Stimulated activated CD8-positive, alpha-beta memory T cell treated with anti-CD3 and anti-CD28 coated beads, Interleukin-4, amount 100 ng/mL, for 1 hour (primary cell): ENCODE results near the gene NKX2-3.

Experiments used
- DNase-seq, 2 donors: peaks; one replicate each; pipeline ENCODE4 v3.0.0-alpha.2; 2020; ENCODE audit warnings: low read depth in 2 of 2, low spot score in 1 of 2

The NKX2-3 gene

DNA sequence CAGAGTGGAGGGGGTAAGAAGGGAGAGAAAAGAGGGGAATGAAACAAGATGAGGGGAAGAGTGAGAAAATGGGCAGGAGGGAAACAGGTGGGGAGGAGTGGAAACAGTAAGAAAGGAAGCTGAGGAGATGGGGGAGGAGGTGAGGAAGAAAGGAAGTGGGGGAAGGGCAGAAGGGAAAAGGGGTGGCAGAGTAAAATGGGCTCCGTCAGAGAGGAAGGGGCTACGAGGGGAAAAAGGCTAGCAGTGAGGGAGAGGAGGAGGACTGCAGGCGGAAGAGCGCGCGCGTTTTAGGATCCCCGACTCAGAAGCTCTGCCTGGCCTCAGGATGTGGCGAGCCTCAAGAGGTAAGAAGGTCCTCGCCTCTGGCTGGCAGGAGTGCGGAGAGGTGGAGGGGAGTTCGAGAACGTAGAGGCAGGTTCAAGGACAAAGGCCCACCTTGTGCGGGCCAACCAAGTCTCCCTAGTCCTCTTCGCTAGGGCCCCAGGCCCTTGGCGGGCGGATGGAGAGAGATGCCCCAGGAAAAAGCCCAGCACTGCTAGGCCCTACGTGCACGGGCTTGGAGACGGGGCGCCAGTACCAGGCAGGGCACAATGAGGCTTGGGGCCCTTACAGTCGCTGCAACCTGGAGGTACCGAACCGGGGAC lies 5.8 kb upstream of the NKX2-3 start:
- DNase-seq = no peak

DNA sequence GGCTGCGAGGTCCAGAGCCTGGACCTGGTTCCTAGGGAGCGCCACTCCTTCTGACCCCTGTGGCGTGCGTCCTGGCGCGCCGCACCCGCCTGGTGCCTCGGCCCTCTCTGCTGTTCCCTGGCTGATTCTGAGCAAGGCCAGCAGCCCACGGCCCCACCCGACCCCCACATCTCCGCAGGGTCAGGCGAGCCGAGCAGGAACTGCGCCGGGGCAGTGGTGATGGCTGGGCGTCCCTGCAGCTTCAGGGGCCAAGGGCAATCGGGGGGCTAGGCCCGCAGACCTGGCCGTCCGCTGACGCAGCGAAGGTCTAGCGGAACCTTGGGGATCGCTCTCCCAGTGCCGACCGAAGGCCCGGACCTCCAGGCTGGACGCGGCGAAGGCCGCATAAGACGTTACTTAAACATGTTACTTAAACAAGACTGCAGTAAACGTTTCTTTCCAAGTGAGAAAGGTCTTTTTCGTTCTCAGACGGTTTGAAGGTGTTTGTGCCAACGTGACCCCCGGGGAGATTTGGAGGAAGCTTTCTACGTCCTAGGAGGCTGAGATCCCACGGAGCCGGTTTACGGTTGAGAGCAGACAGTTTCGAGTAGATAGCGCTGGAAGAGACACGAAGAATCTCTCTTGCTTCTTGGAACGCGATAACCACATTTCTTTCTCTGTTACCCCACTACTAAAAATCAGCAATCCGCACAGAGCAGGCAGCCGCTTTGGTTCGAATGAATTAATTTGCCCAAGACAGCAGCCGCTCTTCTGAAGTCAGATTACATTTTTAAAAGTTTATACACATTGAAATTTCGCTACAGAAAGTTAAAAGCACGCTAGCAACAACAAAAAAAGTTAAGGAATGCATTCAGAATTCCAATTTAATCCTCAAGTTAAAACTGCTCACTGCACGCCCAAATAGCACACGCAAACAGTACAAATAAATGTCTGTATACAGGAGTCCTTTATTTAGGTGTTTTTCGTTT lies 4.9 kb upstream of the NKX2-3 start:
- DNase-seq = no peak

DNA sequence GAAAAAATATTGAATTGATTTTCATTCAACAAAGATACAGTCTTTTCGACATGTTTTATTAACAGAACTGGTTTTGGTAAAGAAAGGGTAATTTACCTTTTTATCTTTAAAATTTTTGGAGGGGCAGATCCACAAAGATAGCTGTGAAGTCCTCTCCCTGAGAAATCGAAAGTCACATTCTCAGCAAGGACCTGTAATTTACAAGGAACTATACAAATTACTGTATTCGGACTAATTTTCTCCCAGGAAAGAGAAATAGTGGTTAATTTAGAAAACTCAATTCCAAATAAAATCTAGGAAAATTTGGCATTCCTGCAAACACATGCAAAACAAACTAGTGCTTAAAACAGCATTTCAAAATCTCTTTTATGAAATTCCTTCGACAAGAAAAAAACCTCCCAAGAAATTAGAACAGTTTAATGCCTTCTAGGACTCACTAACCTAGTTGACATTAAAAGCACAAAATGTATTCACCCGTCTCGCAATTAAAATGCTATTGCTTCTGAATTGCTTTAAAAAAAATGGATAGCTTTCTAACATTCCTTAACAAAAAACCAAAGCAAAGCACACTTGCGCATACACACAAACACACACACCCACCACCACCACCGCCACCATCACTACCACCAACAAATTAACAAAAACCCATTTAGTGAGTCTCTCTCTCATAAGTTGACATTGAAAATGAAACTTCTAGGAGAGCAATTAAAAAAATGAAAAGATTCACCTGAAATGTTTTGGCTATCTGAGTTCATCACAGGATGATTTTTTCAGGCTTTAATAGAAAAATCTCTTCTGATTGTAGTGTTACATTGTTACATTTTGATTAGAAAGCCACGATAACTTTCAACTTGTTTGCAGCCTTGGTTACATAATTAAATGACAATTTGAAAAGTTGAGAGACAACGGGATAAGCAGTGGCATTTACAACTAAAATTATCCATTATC lies 4.0 kb upstream of the NKX2-3 start:
- DNase-seq = no peak

DNA sequence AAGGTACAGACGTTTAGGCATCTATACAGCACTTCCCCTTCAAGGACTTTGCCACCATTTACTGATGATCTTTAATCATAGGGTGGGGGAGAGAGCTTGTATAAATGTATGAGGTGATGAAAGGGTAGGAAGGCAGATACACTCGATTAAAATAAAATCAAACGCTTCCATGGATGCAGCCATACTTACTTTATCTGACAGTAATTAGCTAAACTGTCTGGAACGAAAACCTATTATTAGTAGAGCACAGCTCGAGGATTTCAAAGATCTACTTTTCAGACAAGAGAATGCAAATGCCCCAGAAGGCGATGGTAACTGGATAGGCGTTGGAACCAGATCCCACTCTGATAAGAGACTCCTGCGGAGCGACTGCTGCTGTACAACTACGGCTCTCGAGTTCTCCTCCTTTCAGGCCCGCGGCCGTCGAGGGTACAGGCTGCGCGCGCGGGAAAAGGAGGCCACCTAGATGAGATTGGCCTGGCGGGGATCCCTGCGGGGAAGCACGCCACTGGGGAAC lies 3.1 kb upstream of the NKX2-3 start:
- no peak for DNase-seq

DNA sequence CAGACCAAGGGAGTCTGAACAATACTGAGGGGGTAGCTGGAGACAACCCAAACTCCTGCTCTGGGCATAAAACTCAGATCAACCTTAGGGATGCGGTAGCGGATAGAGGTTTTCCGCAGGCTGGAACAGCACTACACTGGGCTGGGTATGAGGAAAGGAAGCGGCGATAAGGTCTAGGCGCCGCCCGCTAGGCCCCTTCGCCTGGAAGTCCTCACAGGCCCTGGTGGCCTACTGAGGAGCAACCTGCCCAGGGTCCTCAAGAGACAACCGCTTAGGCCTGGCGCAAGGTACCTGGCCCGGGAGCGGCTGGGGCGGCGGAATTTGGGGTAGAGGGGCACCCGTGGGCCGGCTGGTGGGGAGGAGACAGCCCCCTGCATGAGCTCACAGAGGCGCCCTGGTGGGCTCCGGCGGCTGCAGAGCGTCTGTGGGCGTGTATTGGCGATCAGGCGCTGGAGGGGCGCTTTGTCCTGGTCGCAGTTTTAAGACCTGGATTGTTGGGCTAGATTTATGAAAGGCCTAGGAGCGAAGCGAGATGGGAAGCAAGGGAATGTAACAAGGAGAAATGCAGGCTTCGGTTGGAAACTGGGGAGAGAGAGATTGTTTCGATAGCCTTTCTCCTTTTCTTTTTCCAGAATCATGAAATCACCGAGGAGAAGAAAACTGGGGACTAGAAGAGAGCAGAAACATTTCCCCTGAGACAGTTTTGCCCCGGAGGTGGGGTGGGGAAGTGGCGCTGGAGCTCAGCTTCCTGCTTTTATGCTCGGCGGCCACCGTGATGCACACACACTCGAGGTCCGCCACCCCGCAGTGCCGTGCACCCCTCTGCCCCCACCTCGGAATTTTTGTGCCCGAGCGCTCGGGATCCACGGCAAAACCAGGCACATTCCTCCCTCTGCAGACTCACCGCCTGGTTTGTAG lies 2.4 kb upstream of the NKX2-3 start:
- no peak for DNase-seq

DNA sequence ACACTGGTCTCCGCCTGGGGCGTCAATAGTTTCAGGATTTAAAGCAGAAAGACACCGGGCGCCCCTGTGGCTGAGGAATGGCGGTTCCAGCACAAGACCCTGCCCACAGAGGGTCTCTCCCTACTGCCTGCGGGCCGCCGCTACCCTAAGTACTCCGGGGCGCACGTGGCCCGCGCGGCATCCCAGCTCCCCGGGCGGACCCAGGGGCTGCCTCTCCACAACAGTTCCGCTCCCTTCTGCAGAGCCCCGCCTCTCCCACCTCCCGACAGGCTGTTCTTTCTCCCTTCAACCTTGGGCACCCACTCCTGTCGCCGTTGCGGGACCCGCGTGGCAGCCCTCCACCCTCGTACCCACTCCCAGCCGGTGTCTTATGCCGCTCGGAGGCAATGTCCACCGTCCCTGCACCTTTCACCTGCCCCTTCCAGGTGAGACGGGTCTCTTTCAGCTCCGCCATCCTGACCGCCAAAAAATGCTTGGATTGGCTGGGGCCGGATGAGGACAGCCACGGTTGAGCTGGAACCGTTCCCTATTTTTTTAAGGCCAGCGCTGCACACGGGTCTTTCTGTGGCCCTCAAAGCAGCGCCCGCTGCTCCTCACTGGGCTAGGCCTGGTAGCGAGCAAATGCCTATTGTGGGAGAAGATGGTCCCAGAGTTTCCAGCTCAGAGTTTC lies 1.6 kb upstream of the NKX2-3 start:
- DNase-seq = no peak

DNA sequence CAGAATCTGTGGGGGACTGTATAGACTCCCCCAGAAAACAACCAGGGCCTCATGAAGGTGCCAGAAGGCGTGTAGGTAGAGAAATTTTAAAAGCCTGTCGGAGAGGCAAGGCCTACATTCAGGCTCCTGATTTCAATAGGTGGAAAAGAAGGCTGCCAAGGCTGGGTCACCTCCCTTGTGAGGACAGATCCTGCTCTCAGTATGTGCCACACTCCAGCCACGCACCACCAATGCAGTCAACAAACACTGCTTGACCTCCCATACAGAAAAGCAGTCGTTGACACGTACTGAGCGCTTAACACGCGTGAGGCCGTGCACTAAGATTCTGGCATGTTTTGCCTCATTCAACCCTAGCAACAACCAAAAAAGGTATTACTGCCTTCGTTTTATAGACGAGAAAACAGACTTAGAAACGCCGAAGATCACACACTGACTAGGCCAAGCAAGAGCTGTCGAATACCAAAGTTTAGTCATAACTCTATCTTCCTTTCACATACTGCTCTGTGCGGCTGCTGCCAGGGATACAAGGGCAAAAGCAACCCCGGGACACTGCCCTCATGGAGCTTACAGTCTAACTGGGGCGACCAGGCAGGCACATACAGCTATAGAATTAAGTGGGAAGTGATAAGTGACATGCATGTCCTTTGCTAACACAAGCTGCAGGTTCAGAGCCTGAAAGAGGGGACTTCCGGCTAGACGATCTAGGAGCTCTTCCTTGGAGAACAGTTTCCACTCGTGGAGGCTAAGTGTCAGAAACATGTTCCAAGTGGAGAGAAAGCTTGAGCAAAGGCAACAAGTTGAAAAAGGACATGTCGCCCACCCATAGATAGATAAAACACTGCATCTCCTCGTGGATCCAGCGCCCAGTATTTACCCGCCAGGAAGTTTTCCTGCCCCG lies 797 bp upstream of the NKX2-3 start:
- DNase-seq = no peak

DNA sequence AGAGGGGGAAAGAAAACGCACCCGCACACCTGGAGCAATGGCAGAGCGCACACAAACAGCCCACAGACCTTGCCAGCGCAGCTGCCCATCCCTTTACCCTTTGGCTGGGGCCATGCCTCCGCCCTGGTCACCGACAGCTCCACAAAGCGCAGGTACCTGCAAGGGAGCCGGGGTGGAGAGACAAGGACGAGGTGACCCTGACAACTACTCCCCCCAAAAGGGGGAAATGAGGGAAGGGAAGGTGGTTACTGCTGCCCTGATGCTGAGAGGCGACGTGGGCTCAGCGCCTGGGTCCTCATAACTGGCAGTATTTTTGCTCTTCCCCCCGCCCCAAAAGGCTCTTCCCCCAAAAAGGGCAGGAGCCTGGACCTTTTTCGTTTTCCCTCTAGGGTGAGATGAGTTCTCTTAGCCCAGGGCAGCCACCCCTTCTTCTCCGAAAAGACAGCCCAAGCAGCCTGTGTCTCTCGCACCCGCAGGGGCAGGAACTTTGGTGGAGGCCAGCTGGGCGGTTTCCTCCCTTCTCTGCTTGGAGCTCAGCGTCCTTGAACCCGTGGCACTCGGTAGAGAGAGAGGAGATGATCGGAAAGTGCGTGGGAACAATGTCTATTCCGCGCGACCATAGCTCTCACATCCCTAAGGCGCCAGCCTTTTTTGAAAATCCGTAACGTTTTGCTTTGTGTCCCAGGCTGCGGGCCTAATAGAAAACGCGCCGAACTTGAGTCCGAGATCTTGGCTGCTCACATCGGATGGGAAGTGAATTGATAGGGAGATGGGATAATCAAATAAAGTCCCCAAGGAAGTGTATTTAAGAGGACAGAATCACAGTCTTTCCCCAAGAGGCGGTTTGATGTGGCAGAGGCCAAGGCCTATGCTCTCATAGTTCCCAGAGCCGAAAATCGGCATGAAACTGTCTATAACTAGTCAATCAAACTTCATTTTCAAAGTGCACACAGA lies 1.0 kb downstream of the NKX2-3 start:
- no peak for DNase-seq

DNA sequence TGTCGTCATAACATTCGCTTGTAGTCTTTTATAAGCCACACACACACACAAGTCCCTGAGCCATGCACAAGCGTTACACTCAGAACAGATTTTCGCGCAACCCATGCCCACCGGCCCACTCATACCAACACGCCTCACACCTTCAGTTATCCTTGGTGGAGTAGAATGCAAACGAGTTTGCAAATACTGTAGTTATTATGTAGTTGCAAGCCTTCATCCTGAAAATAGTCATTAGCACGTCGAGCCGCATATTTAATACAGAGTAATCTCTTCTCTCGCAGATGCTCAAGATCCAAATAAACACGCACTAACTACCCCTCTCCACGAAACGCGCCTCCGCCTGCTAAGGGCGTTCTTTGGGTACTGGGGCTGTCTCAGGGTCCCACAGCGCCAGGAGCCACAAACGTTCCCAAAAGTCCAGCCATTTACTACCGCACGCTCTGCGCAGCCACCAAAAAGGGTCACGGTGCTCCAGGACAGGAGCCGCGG lies 1.8 kb downstream of the NKX2-3 start:
- DNase-seq = no peak

DNA sequence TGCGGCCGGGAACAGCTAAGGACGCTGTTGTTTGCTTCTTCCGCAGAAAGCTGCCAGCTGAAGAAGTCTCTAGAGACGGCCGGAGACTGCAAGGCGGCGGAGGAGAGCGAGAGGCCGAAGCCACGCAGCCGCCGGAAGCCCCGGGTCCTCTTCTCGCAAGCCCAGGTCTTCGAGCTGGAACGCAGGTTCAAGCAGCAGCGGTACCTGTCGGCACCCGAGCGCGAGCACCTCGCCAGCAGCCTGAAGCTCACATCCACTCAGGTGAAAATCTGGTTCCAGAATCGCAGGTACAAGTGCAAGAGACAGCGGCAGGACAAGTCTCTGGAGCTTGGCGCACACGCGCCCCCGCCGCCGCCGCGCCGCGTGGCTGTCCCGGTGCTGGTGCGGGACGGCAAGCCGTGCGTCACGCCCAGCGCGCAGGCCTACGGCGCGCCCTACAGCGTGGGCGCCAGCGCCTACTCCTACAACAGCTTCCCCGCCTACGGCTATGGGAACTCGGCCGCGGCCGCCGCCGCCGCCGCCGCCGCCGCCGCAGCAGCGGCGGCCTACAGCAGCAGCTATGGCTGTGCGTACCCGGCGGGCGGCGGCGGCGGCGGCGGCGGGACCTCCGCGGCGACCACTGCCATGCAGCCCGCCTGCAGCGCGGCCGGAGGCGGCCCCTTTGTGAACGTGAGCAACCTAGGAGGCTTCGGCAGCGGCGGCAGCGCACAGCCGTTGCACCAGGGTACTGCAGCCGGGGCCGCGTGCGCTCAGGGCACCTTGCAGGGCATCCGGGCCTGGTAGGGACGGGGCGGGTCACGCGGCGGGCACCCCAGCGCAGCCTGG lies 2.4 kb downstream of the NKX2-3 start:
- no peak for DNase-seq

DNA sequence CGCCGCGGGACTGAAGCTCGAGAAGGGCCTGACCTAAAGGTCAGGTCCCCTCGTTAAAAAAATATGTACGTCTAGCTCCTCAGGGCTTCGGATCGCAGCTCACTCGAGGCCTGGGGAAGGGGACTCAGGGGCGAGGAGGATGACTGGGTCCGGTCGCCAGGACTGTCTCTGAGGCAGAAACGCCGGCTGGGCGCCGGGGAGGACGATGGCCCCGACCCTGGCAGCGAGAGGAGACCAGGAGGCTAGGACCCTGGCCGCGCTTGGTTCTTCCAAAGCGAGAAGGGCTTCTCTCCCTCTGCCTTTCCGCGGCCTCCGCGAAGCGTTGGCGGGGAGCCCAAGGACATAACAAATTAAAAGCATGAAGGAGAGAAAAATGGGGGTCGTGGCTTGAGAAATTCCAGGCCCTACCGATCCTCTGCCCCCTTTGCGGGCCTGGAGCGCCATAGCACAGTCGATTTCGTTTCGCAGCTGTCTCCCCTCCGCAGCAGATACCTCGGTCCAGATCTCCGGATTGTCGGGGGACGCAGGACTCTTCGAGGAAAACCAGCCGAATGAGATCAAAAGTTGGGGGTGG lies 3.1 kb downstream of the NKX2-3 start:
- DNase-seq = no peak

DNA sequence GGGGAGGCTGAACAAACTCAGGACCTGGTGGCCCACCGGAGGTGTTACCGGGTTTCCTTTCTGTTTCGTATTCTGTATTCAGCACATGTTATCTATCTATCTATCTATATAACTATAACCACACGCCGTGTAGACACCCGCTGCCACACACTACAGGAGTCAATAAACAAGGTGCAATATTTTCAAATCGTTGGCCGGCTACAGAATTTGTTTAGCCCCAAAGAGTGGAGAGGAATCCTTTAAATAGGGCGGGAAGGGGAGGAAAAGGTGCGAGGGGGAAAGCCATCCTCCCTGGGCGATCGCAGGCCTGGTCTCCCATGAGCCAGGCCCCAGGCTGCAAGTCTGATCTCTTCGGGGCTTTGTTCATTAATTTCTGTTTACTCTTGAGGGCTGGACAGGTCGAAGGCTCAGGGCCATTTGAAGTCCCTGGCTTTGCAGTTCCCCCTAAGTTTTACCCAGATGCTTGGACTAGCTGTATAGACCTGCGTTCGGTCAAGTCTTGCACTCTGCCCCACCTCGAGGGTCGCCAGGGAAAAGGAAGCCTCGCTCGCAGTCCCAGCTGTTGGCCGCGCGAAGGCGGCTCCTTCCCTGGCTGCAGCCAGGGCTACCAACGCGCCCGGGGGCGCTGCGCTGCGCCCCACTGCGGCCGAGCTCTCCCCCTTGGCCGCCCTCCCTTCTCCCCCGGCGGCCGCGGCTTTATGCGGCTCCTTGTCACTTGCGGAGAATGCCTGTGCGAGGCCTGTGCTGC lies 3.8 kb downstream of the NKX2-3 start:
- no peak for DNase-seq

DNA sequence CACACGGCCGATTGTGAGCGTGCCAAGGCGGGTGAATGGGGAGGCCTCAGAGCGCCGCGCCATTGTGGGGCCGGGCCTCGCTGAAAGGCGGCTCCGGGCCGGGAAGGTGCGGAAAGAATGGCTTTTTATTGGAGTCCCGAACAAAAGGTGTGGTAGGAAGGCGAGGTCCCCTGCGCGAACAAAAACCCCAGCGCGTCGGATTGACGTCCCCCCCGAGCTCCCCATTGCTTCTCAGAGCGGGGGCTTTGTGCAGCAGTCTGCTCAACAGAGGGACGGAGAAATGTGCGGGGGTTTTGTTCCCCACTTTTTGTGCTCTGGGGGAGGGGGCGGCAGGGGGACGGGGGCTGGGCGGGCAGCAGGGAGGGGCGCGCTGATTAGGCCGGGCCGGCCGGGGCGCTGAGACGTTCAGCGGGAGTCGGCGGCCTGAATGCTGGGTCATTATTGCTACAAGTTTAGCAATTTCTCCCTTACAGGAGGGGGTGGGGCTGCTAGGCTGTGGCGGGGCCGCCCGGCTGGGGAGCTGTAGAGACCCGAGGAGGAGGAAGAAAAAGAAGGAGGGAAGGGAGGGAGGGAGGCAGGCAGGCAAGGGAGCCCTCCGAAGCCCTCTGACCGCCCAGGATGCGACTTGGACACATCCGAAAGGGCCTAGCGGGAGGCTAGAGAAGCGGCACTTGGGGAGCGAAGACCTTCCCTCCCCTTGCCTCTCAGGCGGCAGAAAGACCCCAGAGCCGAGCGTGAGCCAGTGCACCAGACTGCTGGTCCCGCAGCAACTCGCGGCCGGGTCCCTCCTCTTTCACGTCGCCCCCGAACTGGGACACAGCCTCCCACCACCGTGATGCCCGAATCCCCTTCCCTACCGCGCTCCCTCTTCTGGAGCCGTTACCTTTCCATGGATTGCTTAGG lies 4.6 kb downstream of the NKX2-3 start:
- no peak for DNase-seq
